Mucosa of stomach (tissue), 1 donor: ENCODE data around the gene FRRS1L.

Experiments used
- H3K27me3 ChIP-seq: one replicate; pipeline ENCODE4 v1.7.0; 2013; ENCODE audit warnings: mild to moderate bottlenecking, low read length; ENCODE audit not compliant: control insufficient read depth, insufficient read depth
- H3K36me3 ChIP-seq: one replicate; pipeline ENCODE4 v1.7.0; 2013; ENCODE audit warnings: low read length; ENCODE audit not compliant: control insufficient read depth, insufficient read depth
- H3K4me1 ChIP-seq: one replicate; pipeline ENCODE4 v1.7.0; 2013; ENCODE audit warnings: mild to moderate bottlenecking, low read length; ENCODE audit not compliant: control insufficient read depth, insufficient read depth
- H3K4me3 ChIP-seq: one replicate; pipeline ENCODE4 v1.7.0; 2013; ENCODE audit warnings: low read length
- H3K9ac ChIP-seq: one replicate; pipeline ENCODE4 v1.7.0; 2013; ENCODE audit warnings: mild to moderate bottlenecking, low read length, moderate library complexity
- H3K9me3 ChIP-seq: one replicate; pipeline ENCODE4 v1.7.0; 2013; ENCODE audit warnings: mild to moderate bottlenecking, low read length, moderate library complexity; ENCODE audit not compliant: control insufficient read depth
- donor health status: Pancreatic carcinoma.

Gene FRRS1L

GRCh38 chr9:109109967-109110328 lies 57.1 kb downstream of the FRRS1L start:
- H3K36me3 ChIP-seq: no peaks in the 10 kb centered on the region
- no peak overlapping the region for H3K4me3 ChIP-seq
- no peaks in the 10 kb centered on the region for H3K9me3 ChIP-seq
- H3K9ac ChIP-seq: no peak overlapping the region
- H3K27me3 ChIP-seq: no peaks in the 10 kb centered on the region
- H3K4me1 ChIP-seq: peaks cover 15% of the 10 kb centered on the region

DNA sequence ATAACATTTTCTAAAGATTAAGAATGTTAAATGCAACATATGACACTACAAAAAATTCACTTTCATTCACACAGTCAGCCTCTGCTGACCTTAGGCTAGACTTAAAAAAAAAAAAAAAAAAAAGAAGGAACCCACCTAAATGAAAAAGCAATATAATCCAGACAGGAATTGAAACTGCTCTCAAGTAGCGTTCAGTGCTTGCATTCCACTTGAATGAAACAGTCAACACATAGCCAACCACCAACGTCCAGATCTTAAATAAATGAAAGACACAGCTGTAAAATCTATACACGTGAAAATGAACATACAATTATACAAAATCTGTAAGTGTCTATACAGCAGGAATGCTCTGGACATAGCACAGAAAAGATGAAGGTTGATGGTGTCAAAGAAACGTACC lies 58.7 kb downstream of the FRRS1L start:
- no peaks in the 10 kb centered on the region for H3K27me3 ChIP-seq

DNA sequence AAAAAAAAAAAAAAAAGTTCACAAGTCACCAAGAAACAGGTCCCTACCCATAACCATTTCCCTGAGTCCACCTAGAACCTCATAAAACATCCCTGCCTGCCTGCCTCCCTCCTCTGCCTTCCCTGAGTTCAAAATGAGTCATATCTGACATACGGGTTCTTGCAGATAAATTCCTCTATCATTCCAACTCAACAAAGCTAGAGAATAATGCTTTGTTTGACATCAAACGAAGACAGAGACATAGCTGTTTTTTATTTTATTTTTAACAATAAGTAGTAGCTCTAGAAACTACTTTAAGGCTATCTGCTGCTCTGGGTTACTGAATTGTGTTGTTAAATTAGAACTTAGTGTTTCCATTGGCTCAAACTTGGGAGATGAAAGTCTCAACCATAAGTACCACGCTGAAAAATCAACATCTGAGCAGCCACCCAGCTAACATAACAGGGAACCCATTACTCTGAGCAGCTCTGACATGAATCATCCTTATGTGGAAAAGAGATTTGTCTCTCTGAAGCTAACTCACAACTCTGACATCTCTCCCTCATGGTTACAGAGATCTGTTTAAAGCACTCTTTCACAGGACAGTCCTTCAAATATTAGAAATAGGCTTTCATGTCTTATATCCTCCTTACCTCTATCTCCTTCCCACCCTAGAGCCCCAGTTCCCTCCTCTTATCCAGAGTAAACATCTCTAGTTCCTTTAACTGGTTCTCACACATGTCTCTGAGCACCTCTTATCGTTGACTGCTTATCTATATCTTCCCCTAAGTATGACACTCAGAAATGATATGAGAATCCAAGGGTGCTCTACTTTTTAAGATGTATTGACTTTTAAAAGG lies 59.4 kb downstream of the FRRS1L start:
- Histone ChIP-seq H3K9ac (no peak overlapping the region), H3K9me3 (no peaks in the 10 kb centered on the region), H3K36me3 (no peaks in the 10 kb centered on the region), H3K4me3 (no peak overlapping the region), H3K27me3 (no peaks in the 10 kb centered on the region), H3K4me1 (peaks cover 18% of the 10 kb centered on the region)

More for the DNA sequence above, 58.7 kb downstream of the FRRS1L start:
- Histone ChIP-seq H3K4me1 (peaks cover 15% of the 10 kb centered on the region), H3K9me3 (no peaks in the 10 kb centered on the region), H3K36me3 (no peaks in the 10 kb centered on the region), H3K9ac (no peak overlapping the region), H3K4me3 (no peak overlapping the region)

DNA sequence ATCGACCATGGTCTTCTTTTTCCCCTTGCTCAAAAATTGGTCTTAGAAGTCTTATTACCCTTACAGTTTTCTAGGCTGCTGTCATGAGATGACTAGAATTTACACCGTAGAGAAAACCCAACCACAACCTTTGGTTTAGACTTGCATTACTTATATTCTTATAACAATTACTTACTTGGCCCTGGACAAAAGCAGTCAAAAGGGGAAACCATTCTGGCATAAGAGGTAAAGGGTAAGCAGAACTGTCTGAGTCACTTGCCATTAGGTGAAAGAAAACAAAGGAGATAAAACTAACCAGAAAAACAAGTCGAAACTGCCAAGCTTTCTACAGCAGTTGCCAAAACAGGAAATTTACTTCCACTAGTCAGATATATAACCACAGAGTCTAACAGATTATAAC lies 65.2 kb downstream of the FRRS1L start:
- Histone ChIP-seq H3K4me3 (no peak overlapping the region), H3K9ac (peak overlapping the region; percentile 18), H3K36me3 (no peaks in the 10 kb centered on the region), H3K9me3 (no peaks in the 10 kb centered on the region), H3K4me1 (peaks cover 48% of the 10 kb centered on the region), H3K27me3 (no peaks in the 10 kb centered on the region)

GRCh38 chr9:109101202-109101595 lies 65.8 kb downstream of the FRRS1L start:
- H3K4me3 ChIP-seq: no peak overlapping the region
- H3K9me3 ChIP-seq: no peaks in the 10 kb centered on the region
- H3K9ac ChIP-seq: peak overlapping the region; percentile 18
- peaks cover 48% of the 10 kb centered on the region for H3K4me1 ChIP-seq
- no peaks in the 10 kb centered on the region for H3K27me3 ChIP-seq
- no peaks in the 10 kb centered on the region for H3K36me3 ChIP-seq

GRCh38 chr9:109100543-109101201 lies 66.4 kb downstream of the FRRS1L start:
- no peaks in the 10 kb centered on the region for H3K9me3 ChIP-seq
- H3K9ac ChIP-seq: no peak overlapping the region
- H3K27me3 ChIP-seq: no peaks in the 10 kb centered on the region
- no peak overlapping the region for H3K4me3 ChIP-seq
- peaks cover 51% of the 10 kb centered on the region for H3K4me1 ChIP-seq
- H3K36me3 ChIP-seq: no peaks in the 10 kb centered on the region

- Histone ChIP-seq H3K36me3 (no peaks in the 10 kb centered on the region), H3K9ac (no peak overlapping the region), H3K9me3 (no peaks in the 10 kb centered on the region), H3K27me3 (no peaks in the 10 kb centered on the region), H3K4me1 (peaks cover 56% of the 10 kb centered on the region), H3K4me3 (no peak overlapping the region)
These were observed 68.1 kb downstream of the FRRS1L start for GRCh38 chr9:109098960-109099308.

DNA sequence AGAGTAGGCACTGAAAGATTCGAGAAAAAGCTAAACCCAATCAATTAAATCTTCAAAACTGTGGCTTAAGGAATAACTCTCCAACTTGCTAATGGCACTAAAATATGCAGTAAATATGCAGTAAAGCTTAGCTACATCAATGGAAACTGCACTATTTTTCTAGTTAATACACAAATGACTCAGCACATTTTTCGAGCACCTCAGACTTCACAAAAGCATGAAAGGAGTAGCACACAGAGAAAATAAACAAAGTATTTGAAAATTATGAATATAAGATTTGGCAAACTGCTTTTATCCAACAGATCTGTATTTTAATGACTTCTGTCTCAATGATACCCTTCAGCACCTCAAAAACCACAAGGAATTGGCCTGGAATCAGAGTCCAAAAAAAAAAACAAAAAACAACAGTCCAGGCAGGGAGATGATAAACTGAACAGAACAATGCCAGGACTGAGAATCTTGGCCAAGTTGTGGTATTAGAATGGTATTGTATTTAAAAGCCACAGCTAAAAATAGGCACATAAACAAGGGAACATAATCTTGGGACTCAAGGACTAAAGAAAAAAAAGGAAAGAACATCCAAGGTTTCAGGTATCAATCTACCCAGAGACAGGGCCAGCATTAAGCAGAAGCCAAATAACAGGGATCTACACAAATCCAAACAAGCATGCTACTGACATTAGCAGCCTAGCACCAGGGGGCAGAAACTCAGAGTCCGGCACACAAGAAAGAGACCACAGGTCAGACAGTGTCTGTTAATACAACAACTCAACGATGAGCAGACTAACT lies 68.7 kb downstream of the FRRS1L start:
- no peak overlapping the region for H3K4me3 ChIP-seq
- H3K9me3 ChIP-seq: no peaks in the 10 kb centered on the region
- H3K36me3 ChIP-seq: no peaks in the 10 kb centered on the region
- peak overlapping the region; percentile 0 for H3K9ac ChIP-seq
- H3K27me3 ChIP-seq: no peaks in the 10 kb centered on the region
- H3K4me1 ChIP-seq: peaks cover 56% of the 10 kb centered on the region

GRCh38 chr9:109097146-109097545 lies 69.9 kb downstream of the FRRS1L start:
- Histone ChIP-seq H3K36me3 (no peaks in the 10 kb centered on the region), H3K4me1 (peaks cover 50% of the 10 kb centered on the region), H3K27me3 (no peaks in the 10 kb centered on the region), H3K4me3 (no peak overlapping the region), H3K9me3 (no peaks in the 10 kb centered on the region), H3K9ac (no peak overlapping the region)

- no peaks in the 10 kb centered on the region for H3K36me3 ChIP-seq
- H3K9me3 ChIP-seq: no peaks in the 10 kb centered on the region
- H3K9ac ChIP-seq: no peak overlapping the region
- H3K4me1 ChIP-seq: peaks cover 35% of the 10 kb centered on the region
- no peak overlapping the region for H3K4me3 ChIP-seq
- no peaks in the 10 kb centered on the region for H3K27me3 ChIP-seq
These were observed 71.7 kb downstream of the FRRS1L start for GRCh38 chr9:109095321-109095720.

GRCh38 chr9:109094268-109094667 lies 72.8 kb downstream of the FRRS1L start:
- Histone ChIP-seq H3K27me3 (no peaks in the 10 kb centered on the region), H3K4me3 (no peak overlapping the region), H3K36me3 (no peaks in the 10 kb centered on the region), H3K4me1 (peaks cover 27% of the 10 kb centered on the region), H3K9ac (no peak overlapping the region), H3K9me3 (no peaks in the 10 kb centered on the region)

- peaks cover 10% of the 10 kb centered on the region for H3K4me1 ChIP-seq
- H3K9me3 ChIP-seq: no peaks in the 10 kb centered on the region
- H3K36me3 ChIP-seq: no peaks in the 10 kb centered on the region
These were observed 74.5 kb downstream of the FRRS1L start for GRCh38 chr9:109092587-109092986.

More at GRCh38 chr9:109092587-109092986, 74.5 kb downstream of the FRRS1L start:
- Histone ChIP-seq H3K27me3 (no peaks in the 10 kb centered on the region), H3K4me3 (no peak overlapping the region), H3K9ac (no peak overlapping the region)
